WTC11 (cell line): Measurements from ENCODE around the gene HLCS. TPM values are rescaled to one million over a fixed set of nuclear protein-coding genes. Genes with fewer than 3 reads are reported as not detected.

Experiments
- ATAC-seq: fragments of 200-7000 bp; cut with Tn5 transposase; 2 replicates; pipeline ENCODE4 v1.10.0; 2021; ENCODE audit warnings: mild to moderate bottlenecking, moderate library complexity
- CTCF ChIA-PET: fragments of 300-600 bp; sonication (Branson Sonifier 250); formaldehyde crosslinking; loops from one replicate; lab custom pipeline; 2021; ENCODE audit warnings: antibody characterized with exemption; lab: Charles Lee
- POLR2A ChIA-PET: fragments of 350-600 bp; sonication (Branson Sonifier 250); formaldehyde crosslinking; loops from one replicate; lab custom pipeline; 2021; ENCODE audit warnings: antibody characterized with exemption; lab: Charles Lee
- DNase-seq: peaks from one replicate; pipeline ENCODE4 v3.0.0; 2021; ENCODE audit warnings: low spot score
- H3K27ac Mint-ChIP-seq: 2 replicates; pipeline ENCODE4 v1.8.0; 2021; ENCODE audit warnings: mixed read lengths
- H3K27me3 Mint-ChIP-seq: 2 replicates; pipeline ENCODE4 v1.8.0; 2021; ENCODE audit warnings: low read depth, mild to moderate bottlenecking, moderate library complexity, mixed read lengths
- H3K36me3 Mint-ChIP-seq: 2 replicates; pipeline ENCODE4 v1.8.0; 2021; ENCODE audit warnings: mixed read lengths
- H3K4me1 Mint-ChIP-seq: 2 replicates; pipeline ENCODE4 v1.8.0; 2022; ENCODE audit warnings: mixed read lengths
- H3K4me3 Mint-ChIP-seq: 2 replicates; pipeline ENCODE4 v1.8.0; 2021; ENCODE audit warnings: mild to moderate bottlenecking, moderate library complexity, mixed read lengths
- H3K9me3 Mint-ChIP-seq: 2 replicates; pipeline ENCODE4 v1.8.0; 2021; ENCODE audit warnings: mixed read lengths
- CDX4 ChIP-seq: fragments of 250-450 bp; sonication (Bioruptor Pico); IDR thresholded peaks from 2 replicates; pipeline ENCODE4 v1.9.0; 2021; ENCODE audit warnings: moderate library complexity, mild to moderate bottlenecking, inconsistent platforms, borderline replicate concordance
- CREM ChIP-seq: sonication (generic); formaldehyde crosslinking; IDR thresholded peaks from 2 replicates; pipeline ENCODE4 v1.8.1; 2022; ENCODE audit warnings: mild to moderate bottlenecking, missing genetic modification reagents, moderate library complexity
- ETV6 ChIP-seq: sonication (generic); formaldehyde crosslinking; IDR thresholded peaks from 2 replicates; pipeline ENCODE4 v1.8.1; 2022; ENCODE audit warnings: mild to moderate bottlenecking, missing genetic modification reagents
- FOXJ3 ChIP-seq: sonication (generic); formaldehyde crosslinking; IDR thresholded peaks from 2 replicates; pipeline ENCODE4 v1.9.0; 2021; ENCODE audit warnings: missing genetic modification reagents, mild to moderate bottlenecking, borderline replicate concordance
- FOXP4 ChIP-seq: sonication (generic); formaldehyde crosslinking; IDR thresholded peaks from 2 replicates; pipeline ENCODE4 v1.8.0; 2022; ENCODE audit warnings: mild to moderate bottlenecking, missing genetic modification reagents
- GRHL2 ChIP-seq: fragments of 250-450 bp; sonication (Bioruptor Pico); IDR thresholded peaks from 2 replicates; pipeline ENCODE4 v1.8.0; 2022; ENCODE audit warnings: mild to moderate bottlenecking, moderate library complexity; ENCODE audit not compliant: insufficient replicate concordance, severe bottlenecking
- NFATC4 ChIP-seq: fragments of 250-450 bp; sonication (Bioruptor Pico); IDR thresholded peaks from 2 replicates; pipeline ENCODE4 v1.9.0; 2021; ENCODE audit warnings: mild to moderate bottlenecking
- PRRX2 ChIP-seq: fragments of 250-450 bp; sonication (Bioruptor Pico); IDR thresholded peaks from 2 replicates; pipeline ENCODE4 v1.8.0; 2021; ENCODE audit warnings: mild to moderate bottlenecking
- SMAD3 ChIP-seq: sonication (generic); formaldehyde crosslinking; IDR thresholded peaks from 2 replicates; pipeline ENCODE4 v1.8.0; 2022; ENCODE audit warnings: missing genetic modification reagents, mild to moderate bottlenecking, borderline replicate concordance
- SP1 ChIP-seq: sonication (generic); formaldehyde crosslinking; conservative IDR thresholded peaks from 2 replicates; pipeline ENCODE4 v1.8.1; 2022; ENCODE audit warnings: missing genetic modification reagents
- TCF7 ChIP-seq: sonication (generic); formaldehyde crosslinking; IDR thresholded peaks from 2 replicates; pipeline ENCODE4 v1.8.0; 2022; ENCODE audit warnings: mild to moderate bottlenecking, low read depth, missing genetic modification reagents, moderate library complexity
- TEAD1 ChIP-seq: sonication (generic); formaldehyde crosslinking; IDR thresholded peaks from 2 replicates; pipeline ENCODE4 v1.8.0; 2022; ENCODE audit warnings: mild to moderate bottlenecking, missing genetic modification reagents
- ZMAT4 ChIP-seq: fragments of 250-450 bp; sonication (Bioruptor Pico); IDR thresholded peaks from 2 replicates; pipeline ENCODE4 v1.9.0; 2021; ENCODE audit warnings: mild to moderate bottlenecking
- ZNF232 ChIP-seq: sonication (generic); formaldehyde crosslinking; IDR thresholded peaks from 2 replicates; pipeline ENCODE4 v1.8.0; 2022; ENCODE audit warnings: mild to moderate bottlenecking, missing genetic modification reagents
- ZNF317 ChIP-seq: sonication (generic); formaldehyde crosslinking; IDR thresholded peaks from 2 replicates; pipeline ENCODE4 v1.8.1; 2023; ENCODE audit warnings: low read depth, mild to moderate bottlenecking, moderate library complexity, missing genetic modification reagents, borderline replicate concordance
- ZNF416 ChIP-seq: fragments of 250-450 bp; sonication (Bioruptor Pico); IDR thresholded peaks from 2 replicates; pipeline ENCODE4 v1.9.0; 2021; ENCODE audit warnings: mild to moderate bottlenecking, inconsistent platforms
- ZNF512 ChIP-seq: sonication (generic); formaldehyde crosslinking; IDR thresholded peaks from 2 replicates; pipeline ENCODE4 v1.8.1; 2022; ENCODE audit warnings: missing genetic modification reagents, borderline replicate concordance
- ZNF532 ChIP-seq: fragments of 250-450 bp; sonication (Bioruptor Pico); IDR thresholded peaks from 2 replicates; pipeline ENCODE4 v1.9.0; 2021; ENCODE audit warnings: mild to moderate bottlenecking, borderline replicate concordance
- total RNA-seq: library from RNA; stranded (reverse); gene quantifications from 3 replicates; pipeline ENCODE4 v1.2.3, GENCODE V29; 2021

HLCS gene
- total RNA-seq, 1 experiment from 2014 or later: 9.3 TPM

GRCh38 chr21:36968976-36969375, 2.5 kb upstream of the HLCS start (continued):
- no peak for TF ChIP-seq ZNF416 (CRISPR knock-in tag)
- TF ChIP-seq CREM (CRISPR knock-in tag): no peak
- TF ChIP-seq PRRX2 (CRISPR knock-in tag): no peak
- no peak for TF ChIP-seq ZNF232 (CRISPR knock-in tag)
- TF ChIP-seq SP1: no peak
- TF ChIP-seq ZNF317 (CRISPR knock-in tag): no peak
- no peak for TF ChIP-seq SMAD3 (CRISPR knock-in tag)

GRCh38 chr21:36968414-36968813, 1.9 kb upstream of the HLCS start:
- H3K27ac Mint-ChIP-seq: no peak overlapping the region
- ATAC-seq (no peak), DNase-seq (no peak)
- 0 out of 2 replicates have a peak, but pooled peaks cover 5% of the 10 kb centered on the region for H3K36me3 Mint-ChIP-seq
- H3K4me3 Mint-ChIP-seq: no peak overlapping the region
- peaks cover 9% of the 10 kb centered on the region for H3K4me1 Mint-ChIP-seq
- no peaks in the 10 kb centered on the region for H3K9me3 Mint-ChIP-seq
- CTCF ChIA-PET: interaction anchor here (1.0 to 1.2 kb wide), 2 partner anchors 9 kb away, joined by 3 to 8 read pairs; no protein-coding TSS in a partner anchor
- no peaks in the 10 kb centered on the region; the same call in 1 of the 2 replicates for H3K27me3 Mint-ChIP-seq
- POLR2A ChIA-PET: no interaction called here
- TF ChIP-seq ZNF532 (no peak), FOXP4 (CRISPR knock-in tag) (no peak), GRHL2 (no peak), TCF7 (CRISPR knock-in tag) (no peak), ZNF512 (CRISPR knock-in tag) (no peak), NFATC4 (CRISPR knock-in tag) (no peak), FOXJ3 (CRISPR knock-in tag) (no peak), ZNF232 (CRISPR knock-in tag) (no peak), CDX4 (CRISPR knock-in tag) (no peak), SMAD3 (CRISPR knock-in tag) (no peak), ETV6 (CRISPR knock-in tag) (no peak), ZMAT4 (CRISPR knock-in tag) (no peak), TEAD1 (CRISPR knock-in tag) (no peak)
